HG02981 (cell line): ENCODE measurements around the gene NSD1.
A peak's percentile ranks its signal among the peaks of the same experiment; 100 is the strongest.

ENCODE experiments used
- ATAC-seq: cut with Tn5 transposase; IDR thresholded peaks from one replicate; pipeline ENCODE4 v1.9.1; 2021; ENCODE audit warnings: mild to moderate bottlenecking, moderate library complexity; ENCODE audit not compliant: unreplicated experiment

The NSD1 gene

GRCh38 chr5:177133096-177133852 lies at the start of gene NSD1:
Gene NSD1 (plus strand): TSS chr5:177133773. CDS start chr5:177135104, 1,331 bp downstream.
- ATAC-seq, result peak; percentile 68

GRCh38 chr5:177084175-177084574 lies 49.4 kb upstream of the NSD1 start:
- no peak for ATAC-seq

GRCh38 chr5:177085985-177086653 lies 47.5 kb upstream of the NSD1 start:
- no peak for ATAC-seq

- ATAC-seq, result peak; percentile 61
These were observed 46.7 kb upstream of the NSD1 start, which contains the start of gene FGFR4 for GRCh38 chr5:177086654-177087397. Gene FGFR4 (plus strand): TSS chr5:177086915. CDS start chr5:177089603, 2,688 bp downstream.

GRCh38 chr5:177087398-177088005 lies 46.1 kb upstream of the NSD1 start:
- no peak for ATAC-seq

GRCh38 chr5:177089127-177089526 lies 44.4 kb upstream of the NSD1 start:
- no peak for ATAC-seq

- ATAC-seq, result no peak
These were observed 43.5 kb upstream of the NSD1 start for GRCh38 chr5:177089825-177090641.

GRCh38 chr5:177090813-177091212 lies 42.8 kb upstream of the NSD1 start:
- no peak for ATAC-seq

- no peak for ATAC-seq
These were observed 42.3 kb upstream of the NSD1 start for GRCh38 chr5:177091232-177091631.

GRCh38 chr5:177092178-177093081 lies 41.1 kb upstream of the NSD1 start:
- ATAC-seq, result no peak

- ATAC-seq, result no peak
These were observed 40.4 kb upstream of the NSD1 start for GRCh38 chr5:177093082-177093712.

- ATAC-seq, result no peak
These were observed 39.8 kb upstream of the NSD1 start for GRCh38 chr5:177093803-177094202.

- ATAC-seq, result no peak
These were observed 39.1 kb upstream of the NSD1 start for GRCh38 chr5:177094224-177095087.

- no peak for ATAC-seq
These were observed 38.4 kb upstream of the NSD1 start for GRCh38 chr5:177095088-177095669.

- ATAC-seq, result no peak
These were observed 37.2 kb upstream of the NSD1 start for GRCh38 chr5:177096162-177097015.
